Activated gamma-delta T cell (primary cell): ENCODE results near the gene PDPN.
"Not testable (repeated sequence)": the region's sequence is repeated elsewhere in the genome, so short reads cannot be mapped to it uniquely, and the experiment has no call there.

Experiments used
- DNase-seq: peaks from one replicate; lab custom pipeline; 2025; lab: John Stamatoyannopoulos, UW
- total RNA-seq, 2 donors: gene quantifications; one replicate each; lab custom pipeline; 2026; lab: John Stamatoyannopoulos, UW

Gene PDPN
- 0 to 0.05 reads per million in 2 donors for total RNA-seq

GRCh38 chr1:13583595-13583965 is at the start of gene PDPN:
Gene PDPN, plus strand, starts transcription at chr1:13583832. Its CDS starts 202 bp downstream, at chr1:13584034.
- DNase-seq: no peak

GRCh38 chr1:13535227-13535626 is 48.4 kb upstream of the PDPN start:
- DNase-seq: no peak

- DNase-seq: no peak
Measured at GRCh38 chr1:13536571-13536970, 47.1 kb upstream of the PDPN start.

- no peak for DNase-seq
Measured at GRCh38 chr1:13538832-13539231, 44.8 kb upstream of the PDPN start.

- DNase-seq: no peak
Measured at GRCh38 chr1:13539683-13540082, 43.9 kb upstream of the PDPN start.

GRCh38 chr1:13540866-13541265 is 42.8 kb upstream of the PDPN start:
- no peak for DNase-seq

- DNase-seq: no peak
Measured at GRCh38 chr1:13541435-13542215, 42.0 kb upstream of the PDPN start.

GRCh38 chr1:13543451-13544220 is 40.0 kb upstream of the PDPN start:
- DNase-seq: no peak

GRCh38 chr1:13544221-13544556 is 39.4 kb upstream of the PDPN start:
- no peak for DNase-seq

- DNase-seq: no peak
Measured at GRCh38 chr1:13546791-13547190, 36.8 kb upstream of the PDPN start.

- no peak for DNase-seq
Measured at GRCh38 chr1:13548281-13548680, 35.4 kb upstream of the PDPN start.

GRCh38 chr1:13549021-13549420 is 34.6 kb upstream of the PDPN start:
- no peak for DNase-seq

- no peak for DNase-seq
Measured at GRCh38 chr1:13549521-13549920, 34.1 kb upstream of the PDPN start.

GRCh38 chr1:13550663-13551062 is 33.0 kb upstream of the PDPN start:
- no peak for DNase-seq

- no peak for DNase-seq
Measured at GRCh38 chr1:13554798-13555197, 28.8 kb upstream of the PDPN start.

GRCh38 chr1:13556224-13556764 is 27.3 kb upstream of the PDPN start:
- no peak for DNase-seq

GRCh38 chr1:13560541-13560940 is 23.1 kb upstream of the PDPN start:
- no peak for DNase-seq

GRCh38 chr1:13562981-13563380 is 20.7 kb upstream of the PDPN start:
- DNase-seq: not testable (repeated sequence)

GRCh38 chr1:13564073-13564472 is 19.6 kb upstream of the PDPN start:
- DNase-seq: no peak

- DNase-seq: not testable (repeated sequence)
Measured at GRCh38 chr1:13570435-13570834, 13.2 kb upstream of the PDPN start.

- no peak for DNase-seq
Measured at GRCh38 chr1:13570924-13571323, 12.7 kb upstream of the PDPN start.

GRCh38 chr1:13573586-13573985 is 10.0 kb upstream of the PDPN start:
- no peak for DNase-seq

- DNase-seq: no peak
Measured at GRCh38 chr1:13576926-13577325, 6.7 kb upstream of the PDPN start.
